H1 (cell line): ENCODE measurements around the gene DTWD2. TPM values are rescaled to one million over a fixed set of nuclear protein-coding genes. Genes with fewer than 3 reads are reported as not detected.

ENCODE experiments used
- CTCF ChIA-PET: fragments of 300-600 bp; sonication (Branson Sonifier 250); formaldehyde crosslinking; loops from one replicate; lab custom pipeline; 2021; ENCODE audit not compliant: partially characterized antibody; lab: Charles Lee
- POLR2A ChIA-PET: fragments of 300-600 bp; sonication (Branson Sonifier 250); formaldehyde crosslinking; loops from one replicate; lab custom pipeline; 2021; ENCODE audit warnings: inconsistent platforms; ENCODE audit not compliant: partially characterized antibody; lab: Charles Lee
- DNase-seq, 2 experiments: peaks; one replicate each; pipeline versions ENCODE4 v3.0.0 to v3.0.0-alpha.2; 2010 to 2022; ENCODE audit warnings: low spot score in 2 of 2, low read depth in 1 of 2, mixed read lengths in 1 of 2
- FAIRE-seq: peaks from 2 replicates; lab custom pipeline; 2011; peaks lifted over from hg19 to GRCh38; lab: Jason Lieb, UNC
- H2AFZ ChIP-seq: 2 replicates; pipeline ENCODE4 v1.8.1; 2012; ENCODE audit warnings: low read length, inconsistent platforms
- H2AK5ac ChIP-seq: 2 replicates; pipeline ENCODE4 v1.6.1; 2013; ENCODE audit warnings: low read depth, low read length
- H2BK120ac ChIP-seq: replicated peaks from 2 replicates; pipeline ENCODE3; 2013; ENCODE audit warnings: low read depth, low read length, inconsistent platforms
- H2BK12ac ChIP-seq: 2 replicates; pipeline ENCODE4 v1.6.1; 2013; ENCODE audit warnings: low read depth, low read length
- H2BK15ac ChIP-seq: 2 replicates; pipeline ENCODE4 v1.6.1; 2013; ENCODE audit warnings: low read length
- H2BK20ac ChIP-seq: 2 replicates; pipeline ENCODE4 v1.6.1; 2013; ENCODE audit warnings: low read length
- H2BK5ac ChIP-seq: 2 replicates; pipeline ENCODE4 v1.6.1; 2013; ENCODE audit warnings: low read depth, low read length
- H3K14ac ChIP-seq: 2 replicates; pipeline ENCODE4 v1.6.1; 2013; ENCODE audit warnings: inconsistent platforms; ENCODE audit not compliant: insufficient read length
- H3K18ac ChIP-seq: 2 replicates; pipeline ENCODE4 v1.6.1; 2013; ENCODE audit warnings: low read length; ENCODE audit errors: extremely low read depth
- H3K23ac ChIP-seq: 2 replicates; pipeline ENCODE4 v1.6.1; 2013; ENCODE audit warnings: inconsistent platforms; ENCODE audit not compliant: insufficient read length
- H3K23me2 ChIP-seq: 2 replicates; pipeline ENCODE4 v1.6.1; 2013; ENCODE audit warnings: low read depth, low read length
- H3K27ac ChIP-seq: 2 replicates; pipeline ENCODE4 v1.6.1; 2011; ENCODE audit warnings: low read depth, low read length, inconsistent platforms
- H3K27me3 ChIP-seq, 4 experiments: replicated peaks in 1 of 4; 1 replicate in 1 of 4; 2 replicates in 3 of 4; pipeline versions ENCODE4 v1.6.1 to v1.8.1; 2011 to 2013; ENCODE audit warnings: low read length in 3 of 4, mild to moderate bottlenecking in 3 of 4, inconsistent platforms in 2 of 4, mixed read lengths in 2 of 4, moderate library complexity in 1 of 4; ENCODE audit not compliant: control insufficient read depth in 3 of 4, insufficient read depth in 3 of 4; ENCODE audit errors: extremely low read depth in 1 of 4
- H3K36me3 ChIP-seq, 4 experiments: 2 replicates each; pipeline versions ENCODE4 v1.6.1 to v1.8.1; 2011 to 2013; ENCODE audit warnings: mild to moderate bottlenecking in 4 of 4, low read length in 3 of 4, moderate library complexity in 2 of 4, control low read depth in 1 of 4, inconsistent platforms in 1 of 4; ENCODE audit not compliant: insufficient read depth in 4 of 4, control insufficient read depth in 2 of 4
- H3K4ac ChIP-seq: replicated peaks from 2 replicates; pipeline ENCODE3; 2013; ENCODE audit warnings: low read length, low read depth, mixed read lengths, inconsistent platforms; ENCODE audit not compliant: insufficient read length
- H3K4me1 ChIP-seq, 4 experiments: replicated peaks in 1 of 4; 1 replicate in 1 of 4; 2 replicates in 3 of 4; pipeline versions ENCODE4 v1.6.1 to v1.8.1; 2011 to 2013; ENCODE audit warnings: low read length in 3 of 4, inconsistent platforms in 2 of 4, mixed read lengths in 1 of 4; ENCODE audit not compliant: insufficient read depth in 4 of 4, control insufficient read depth in 3 of 4
- H3K4me2 ChIP-seq, 2 experiments: 2 replicates each; pipeline versions ENCODE4 v1.6.1 to v1.8.1; 2011 to 2013; ENCODE audit warnings: low read depth in 2 of 2, low read length in 2 of 2, control low read depth in 1 of 2, inconsistent platforms in 1 of 2, mild to moderate bottlenecking in 1 of 2; ENCODE audit not compliant: insufficient read depth in 1 of 2
- H3K4me3 ChIP-seq, 4 experiments: fragments of 200-600, 300-600 bp in 1 of 4; sonication (generic), shearing (Covaris generic), sonication (Bioruptor Twin) in 1 of 4; 2 replicates each; pipeline versions ENCODE4 v1.5.1 to v1.8.1; 2011 to 2016; ENCODE audit warnings: low read length in 4 of 4, low read depth in 3 of 4, control low read depth in 2 of 4, inconsistent platforms in 2 of 4, mild to moderate bottlenecking in 2 of 4, mixed read lengths in 1 of 4, moderate library complexity in 1 of 4; ENCODE audit not compliant: insufficient read depth in 2 of 4; ENCODE audit errors: extremely low read depth in 1 of 4
- H3K56ac ChIP-seq: replicated peaks from 2 replicates; pipeline ENCODE3; 2013; ENCODE audit warnings: low read depth, mild to moderate bottlenecking, mixed read lengths, low read length, inconsistent platforms; ENCODE audit not compliant: insufficient read length
- H3K79me1 ChIP-seq: 2 replicates; pipeline ENCODE4 v1.6.1; 2013; ENCODE audit warnings: low read depth, low read length, control low read depth
- H3K79me2 ChIP-seq, 2 experiments: 2 replicates each; pipeline versions ENCODE4 v1.6.1 to v1.8.1; 2012 to 2013; ENCODE audit warnings: low read length in 2 of 2, mild to moderate bottlenecking in 2 of 2, inconsistent platforms in 1 of 2; ENCODE audit not compliant: insufficient read depth in 2 of 2, control insufficient read depth in 1 of 2
- H3K9ac ChIP-seq, 4 experiments: replicated peaks in 1 of 4; 1 replicate in 1 of 4; 2 replicates in 3 of 4; pipeline versions ENCODE4 v1.6.1 to v1.8.1; 2011 to 2013; ENCODE audit warnings: low read depth in 3 of 4, low read length in 3 of 4, control low read depth in 2 of 4, mild to moderate bottlenecking in 2 of 4, moderate library complexity in 2 of 4, inconsistent platforms in 1 of 4; ENCODE audit errors: extremely low read depth in 1 of 4
- H3K9me3 ChIP-seq, 2 experiments: 2 replicates each; pipeline versions ENCODE4 v1.6.1 to v1.8.1; 2012 to 2013; ENCODE audit warnings: mild to moderate bottlenecking in 2 of 2, moderate library complexity in 2 of 2, control low read depth in 1 of 2, inconsistent platforms in 1 of 2, low read depth in 1 of 2, low read length in 1 of 2, mixed read lengths in 1 of 2; ENCODE audit not compliant: insufficient read depth in 2 of 2
- H4K20me1 ChIP-seq, 2 experiments: replicated peaks in 1 of 2; 2 replicates each; pipeline versions ENCODE3 to v1.8.1; 2011 to 2013; ENCODE audit warnings: inconsistent platforms in 2 of 2, low read length in 2 of 2, mild to moderate bottlenecking in 1 of 2; ENCODE audit not compliant: insufficient read depth in 2 of 2, control insufficient read depth in 1 of 2
- H4K5ac ChIP-seq: 2 replicates; pipeline ENCODE4 v1.6.1; 2013; ENCODE audit warnings: low read length, low read depth, mixed read lengths, inconsistent platforms; ENCODE audit not compliant: insufficient read length
- H4K8ac ChIP-seq: 2 replicates; pipeline ENCODE4 v1.8.0; 2013; ENCODE audit warnings: mild to moderate bottlenecking, moderate library complexity, low read length, inconsistent platforms; ENCODE audit not compliant: insufficient read depth; ENCODE audit errors: extremely low read depth
- H4K91ac ChIP-seq: replicated peaks from 2 replicates; pipeline ENCODE3; 2013; ENCODE audit warnings: low read length, mixed read lengths, inconsistent platforms; ENCODE audit not compliant: insufficient read length
- ATF2 ChIP-seq: IDR thresholded peaks from 2 replicates; pipeline ENCODE4 v1.6.1; 2012; ENCODE audit warnings: low read length, inconsistent platforms
- CREB1 ChIP-seq: IDR thresholded peaks from 2 replicates; pipeline ENCODE4 v1.6.1; 2012; ENCODE audit warnings: inconsistent platforms
- EGR1 ChIP-seq: IDR thresholded peaks from 2 replicates; pipeline ENCODE4 v1.6.1; 2011; ENCODE audit warnings: low read depth, low read length, borderline replicate concordance
- GABPA ChIP-seq: IDR thresholded peaks from 2 replicates; pipeline ENCODE4 v1.6.1; 2011; ENCODE audit warnings: mild to moderate bottlenecking, low read length, moderate library complexity, borderline replicate concordance; ENCODE audit not compliant: insufficient read depth
- JUND ChIP-seq: IDR thresholded peaks from 2 replicates; pipeline ENCODE4 v1.6.1; 2011; ENCODE audit warnings: mild to moderate bottlenecking, improper control_type of control experiment, low read length
- PHF8 ChIP-seq: fragments of 200-600 bp; sonication (generic); conservative IDR thresholded peaks from 2 replicates; pipeline ENCODE4 v1.7.1; 2012; ENCODE audit warnings: low read depth, mild to moderate bottlenecking, inconsistent platforms, low read length, moderate library complexity
- POLR2AphosphoS5 ChIP-seq: IDR thresholded peaks from 2 replicates; pipeline ENCODE4 v1.6.1; 2011; ENCODE audit warnings: low read depth, low read length
- SP2 ChIP-seq: IDR thresholded peaks from 2 replicates; pipeline ENCODE4 v1.6.1; 2012; ENCODE audit warnings: mild to moderate bottlenecking, low read length, inconsistent platforms
- TAF7 ChIP-seq: optimal IDR thresholded peaks from 2 replicates; pipeline ENCODE3; 2011; ENCODE audit warnings: low read depth, mild to moderate bottlenecking, inconsistent platforms, low read length, moderate library complexity, borderline replicate concordance
- TBP ChIP-seq: IDR thresholded peaks from 2 replicates; pipeline ENCODE4 v1.6.1; 2011; ENCODE audit warnings: low read depth, low read length, improper control_type of control experiment
- WGBS, 2 experiments: shearing (Covaris generic) in 1 of 2; methylation state at CpG; one replicate each; pipeline versions ENCODE4 v1.1.6 to v1.1.7; 2013 to 2015; ENCODE audit warnings: low lambda C conversion rate in 2 of 2, mixed read lengths in 2 of 2, inconsistent platforms in 1 of 2, low coverage in 1 of 2, missing lambda C conversion rate in 1 of 2; ENCODE audit not compliant: insufficient replicate concordance in 2 of 2, insufficient coverage in 1 of 2, insufficient read length in 1 of 2; ENCODE audit errors: extremely low coverage in 1 of 2, missing lambda C conversion rate in 1 of 2; 5-methylcytosine and 5-hydroxymethylcytosine counted together
- polyA plus RNA-seq, 7 experiments: library from polyadenylated mRNA; depleted of rRNA in 3 of 7; stranded (reverse) in 5 of 7; unstranded in 2 of 7; fragments of >200 nt in 5 of 7; fragments of 200-250 nt in 2 of 7; gene quantifications; 1 replicate in 5 of 7; 2 replicates in 1 of 7; 4 replicates in 1 of 7; pipeline versions ENCODE4 v1.2.1 to v1.2.3, GENCODE V29; 2011 to 2013; ENCODE audit warnings: missing spikeins in 2 of 7, mixed read lengths in 2 of 7
- total RNA-seq: library from RNA; stranded (reverse); fragmentation: NEBNext Ultra II Directional; extraction: Animal tissue kit (Norgen Biotek cat#: 25700); gene quantifications from 2 replicates; pipeline ENCODE4 v1.2.1, GENCODE V29; 2021

The DTWD2 gene
- total and polyA plus RNA-seq, 2 of the 8 experiments (the other 6 are each of a cell fraction or from before 2014, with no cell fraction given): 4.3 to 17.1 TPM

- Histone ChIP-seq H3K4me1 (no peaks in the 10 kb centered on the region), H4K8ac (no peak overlapping the region), H3K4me3 (no peak overlapping the region), H2AFZ (no peak overlapping the region), H2BK15ac (no peak overlapping the region)
- no peak for FAIRE-seq
- TF ChIP-seq PHF8 (no peak), POLR2AphosphoS5 (no peak), EGR1 (no peak), TBP (no peak), GABPA (no peak), ATF2 (no peak), CREB1 (no peak), TAF7 (no peak), SP2 (no peak), JUND (no peak)
- TF ChIP-seq, all 59 proteins: peak for 0
- no peak overlapping the region for H3K4ac ChIP-seq
- H2AK5ac ChIP-seq: no peak overlapping the region
- no peak for DNase-seq
- H2BK5ac ChIP-seq: no peak overlapping the region
- no peak overlapping the region for H3K23ac ChIP-seq
- no peak overlapping the region for H3K9ac ChIP-seq
- no peak overlapping the region for H3K18ac ChIP-seq
- H3K79me1 ChIP-seq: no peaks in the 10 kb centered on the region
- H2BK12ac ChIP-seq: no peak overlapping the region
- H3K79me2 ChIP-seq: no peaks in the 10 kb centered on the region
- 91% methylated on average over 7 of the region's 7 CpGs; no CpG with 5 or more reads in 1 of the 2 experiments for WGBS, 2 experiments
- no peaks in the 10 kb centered on the region for H3K9me3 ChIP-seq
- no peak overlapping the region for H4K91ac ChIP-seq
- H3K56ac ChIP-seq: no peak overlapping the region
- no peaks in the 10 kb centered on the region for H3K36me3 ChIP-seq
- POLR2A ChIA-PET: no interaction called here
- H3K27ac ChIP-seq: no peak overlapping the region
- H3K14ac ChIP-seq: no peak overlapping the region
- CTCF ChIA-PET: interaction anchor here (0.6 to 0.9 kb wide), 3 partner anchors 14 to 392 kb away, joined by 3 read pairs; no protein-coding TSS in a partner anchor
- no peaks in the 10 kb centered on the region for H3K23me2 ChIP-seq
- H3K4me2 ChIP-seq: no peak overlapping the region
- no peaks in the 10 kb centered on the region for H3K27me3 ChIP-seq
- no peaks in the 10 kb centered on the region for H4K20me1 ChIP-seq
- no peak overlapping the region for H4K5ac ChIP-seq
- H2BK20ac ChIP-seq: no peak overlapping the region
- H2BK120ac ChIP-seq: no peak overlapping the region
These were observed 27.9 kb upstream of the DTWD2 start for GRCh38 chr5:119016125-119016774.
